Fibroblast of mammary gland (primary cell): ENCODE data around the gene KRTAP10-2.
"Not testable (repeated sequence)": the region's sequence is repeated elsewhere in the genome, so short reads cannot be mapped to it uniquely, and the experiment has no call there.

ENCODE experiments used
- DNase-seq: peaks from one replicate; pipeline ENCODE4 v3.0.0-alpha.2; 2010; ENCODE audit warnings: low read depth
- H3K4me3 ChIP-seq: 2 replicates; pipeline ENCODE4 v1.5.1; 2011; ENCODE audit warnings: low read depth, mild to moderate bottlenecking, low read length, moderate library complexity; ENCODE audit not compliant: control insufficient read depth
- CTCF ChIP-seq: conservative IDR thresholded peaks from 2 replicates; pipeline ENCODE4 v1.5.1; 2011; ENCODE audit warnings: low read depth, low read length, inconsistent platforms; ENCODE audit not compliant: control insufficient read depth, insufficient read depth

KRTAP10-2 gene

GRCh38 chr21:44556879-44557278 is 5.6 kb upstream of the KRTAP10-2 start:
- no peak overlapping the region for H3K4me3 ChIP-seq
- no peak for DNase-seq
- no peak for TF ChIP-seq CTCF

GRCh38 chr21:44555200-44555875 is 4.0 kb upstream of the KRTAP10-2 start:
- no peak overlapping the region for H3K4me3 ChIP-seq
- no peak for DNase-seq
- TF ChIP-seq CTCF: no peak

GRCh38 chr21:44552681-44553080 is 1.4 kb upstream of the KRTAP10-2 start:
- TF ChIP-seq CTCF: no peak
- no peak overlapping the region for H3K4me3 ChIP-seq
- no peak for DNase-seq

- DNase-seq: no peak
- H3K4me3 ChIP-seq: no peak overlapping the region
- no peak for TF ChIP-seq CTCF
These were observed 831 bp upstream of the KRTAP10-2 start for GRCh38 chr21:44552136-44552535.

- TF ChIP-seq CTCF: no peak
- no peak for DNase-seq
- H3K4me3 ChIP-seq: no peak overlapping the region
These were observed 498 bp downstream of the KRTAP10-2 start for GRCh38 chr21:44550807-44551206.

- not testable (repeated sequence) for DNase-seq, H3K4me3 ChIP-seq
These were observed 1.0 kb downstream of the KRTAP10-2 start for GRCh38 chr21:44550285-44550684.

- H3K4me3 ChIP-seq: no peak overlapping the region
- TF ChIP-seq CTCF: no peak
- no peak for DNase-seq
These were observed 1.6 kb downstream of the KRTAP10-2 start for GRCh38 chr21:44549525-44550211.
